GM18508 (cell line): ENCODE data around the gene HAND2.

Experiments used
- ATAC-seq: cut with Tn5 transposase; IDR thresholded peaks from one replicate; pipeline ENCODE4 v1.9.1; 2021; ENCODE audit warnings: moderate number of reproducible peaks; ENCODE audit not compliant: insufficient read depth, unreplicated experiment

HAND2 gene

GRCh38 chr4:173537613-173538147 is 7.7 kb upstream of the HAND2 start:
- no peak for ATAC-seq

- no peak for ATAC-seq
These were observed 6.9 kb upstream of the HAND2 start for GRCh38 chr4:173536808-173537429.

GRCh38 chr4:173535957-173536356 is 5.9 kb upstream of the HAND2 start:
- ATAC-seq: no peak

GRCh38 chr4:173535165-173535902 is 5.3 kb upstream of the HAND2 start:
- ATAC-seq: no peak

- no peak for ATAC-seq
These were observed 4.4 kb upstream of the HAND2 start for GRCh38 chr4:173534434-173534833.

DNA sequence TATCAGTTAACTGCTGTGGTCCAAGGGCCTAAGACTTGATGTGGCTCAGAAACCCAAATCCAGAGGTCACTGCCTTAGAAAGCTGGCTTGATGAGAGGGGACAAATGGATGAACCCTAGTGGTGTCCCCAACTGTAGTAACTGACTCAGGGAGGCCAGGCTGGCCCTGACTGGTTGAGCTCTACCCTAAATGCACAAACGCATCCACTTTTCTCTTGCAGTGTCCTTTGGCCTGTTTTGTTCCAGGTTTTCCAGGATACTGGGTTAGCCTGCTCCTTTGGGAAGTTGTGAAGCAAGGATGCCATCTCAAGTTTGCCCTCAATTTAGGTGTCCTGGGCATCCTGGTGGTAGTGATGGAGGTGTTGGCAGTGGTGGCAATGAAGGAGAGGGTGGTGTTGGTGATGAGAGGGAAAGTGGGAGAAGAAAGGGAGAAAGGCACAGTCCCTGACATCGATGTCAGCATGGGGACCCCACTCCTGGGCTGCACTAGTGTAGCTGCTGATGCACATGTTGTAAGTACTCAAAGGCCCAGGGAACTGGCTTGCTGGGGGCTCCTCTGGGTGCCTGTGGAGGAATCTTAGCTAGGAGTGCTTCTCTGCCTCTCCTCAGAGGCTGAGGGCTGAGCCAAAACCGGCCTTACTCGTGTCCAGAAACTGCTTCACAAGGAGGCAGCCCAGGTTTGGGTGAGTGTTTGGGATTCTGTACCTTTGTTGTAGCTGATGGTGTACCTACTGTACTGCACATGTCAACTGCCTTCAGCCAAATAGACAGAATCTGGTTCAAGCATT is 2.9 kb upstream of the HAND2 start:
- no peak for ATAC-seq

DNA sequence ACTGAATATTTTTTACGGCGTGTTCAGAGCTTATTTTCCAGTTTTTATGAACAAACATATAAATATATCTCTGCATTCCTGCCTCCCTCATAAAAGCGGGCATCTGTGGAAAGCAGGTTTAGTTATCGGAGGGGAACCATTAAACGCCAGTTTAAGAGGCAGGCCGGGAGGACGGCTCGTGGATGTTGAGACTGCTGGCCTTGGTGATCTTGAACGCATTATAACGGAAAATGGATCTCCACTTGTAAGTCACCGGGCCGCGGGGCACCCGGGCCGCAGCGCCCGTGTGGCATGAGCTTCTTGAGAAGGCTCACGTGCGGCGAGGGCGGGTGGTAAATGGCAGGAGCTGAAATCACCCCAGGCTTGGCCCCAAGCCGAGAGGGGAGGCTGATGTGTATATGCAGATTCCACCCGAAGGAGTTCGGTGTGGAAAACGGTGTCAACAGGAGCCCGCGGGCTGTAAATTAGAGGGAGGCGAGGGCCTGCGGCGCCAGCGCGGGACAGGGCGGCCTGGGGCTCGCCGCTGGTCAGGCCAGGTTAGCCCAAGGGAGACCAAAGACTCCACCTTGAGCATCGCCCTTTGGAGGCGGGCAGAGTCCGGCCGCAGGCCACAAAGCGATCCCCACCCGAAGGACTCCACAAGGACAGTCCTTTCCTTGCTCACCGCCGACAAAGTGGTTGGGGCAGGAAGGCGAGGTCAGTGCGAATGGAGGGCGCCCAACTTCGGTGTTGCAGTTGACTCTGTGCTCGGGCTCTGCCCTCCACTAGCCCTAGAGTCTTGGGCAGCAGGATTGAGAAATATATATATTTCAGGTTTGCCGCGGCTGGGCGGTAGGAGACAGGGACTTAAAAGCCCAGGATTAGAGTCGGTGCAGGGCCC is 1.3 kb upstream of the HAND2 start:
- ATAC-seq: no peak

DNA sequence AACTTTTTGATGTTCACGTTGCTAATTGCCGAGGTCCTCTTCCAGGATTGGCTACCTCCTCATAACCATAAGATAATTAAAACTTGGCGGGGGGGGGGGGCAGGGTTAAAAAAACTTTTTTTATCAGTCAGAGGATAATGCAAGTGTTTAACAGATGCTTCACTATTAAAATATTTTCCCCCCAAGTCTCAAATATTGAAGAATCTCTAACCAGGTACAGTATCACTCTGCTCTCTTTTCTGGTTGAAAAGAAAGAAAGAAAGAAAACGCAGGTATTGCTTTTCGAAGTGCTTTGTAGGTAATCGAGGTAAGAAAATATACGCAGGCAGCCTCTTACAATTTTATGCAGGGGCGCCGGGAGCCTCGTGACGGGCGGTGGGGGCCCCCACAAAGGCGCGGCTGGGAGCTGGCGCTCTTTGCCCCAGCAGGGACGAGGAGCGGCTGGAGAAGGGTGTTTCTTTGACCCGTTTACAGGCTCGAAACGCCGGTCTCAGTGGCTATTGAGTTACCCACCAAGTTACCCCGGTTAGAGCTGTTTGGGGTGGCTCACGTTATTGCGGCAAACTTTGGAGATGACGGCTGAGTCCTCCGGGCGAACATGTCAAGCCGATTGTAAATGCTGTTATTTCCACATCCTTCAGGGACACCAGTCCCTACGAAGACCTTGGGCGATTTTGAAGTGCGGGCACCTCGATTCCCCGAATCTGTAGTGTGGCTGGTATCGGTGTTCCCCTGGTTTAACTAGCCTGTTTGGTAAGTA is 477 bp upstream of the HAND2 start:
- no peak for ATAC-seq

DNA sequence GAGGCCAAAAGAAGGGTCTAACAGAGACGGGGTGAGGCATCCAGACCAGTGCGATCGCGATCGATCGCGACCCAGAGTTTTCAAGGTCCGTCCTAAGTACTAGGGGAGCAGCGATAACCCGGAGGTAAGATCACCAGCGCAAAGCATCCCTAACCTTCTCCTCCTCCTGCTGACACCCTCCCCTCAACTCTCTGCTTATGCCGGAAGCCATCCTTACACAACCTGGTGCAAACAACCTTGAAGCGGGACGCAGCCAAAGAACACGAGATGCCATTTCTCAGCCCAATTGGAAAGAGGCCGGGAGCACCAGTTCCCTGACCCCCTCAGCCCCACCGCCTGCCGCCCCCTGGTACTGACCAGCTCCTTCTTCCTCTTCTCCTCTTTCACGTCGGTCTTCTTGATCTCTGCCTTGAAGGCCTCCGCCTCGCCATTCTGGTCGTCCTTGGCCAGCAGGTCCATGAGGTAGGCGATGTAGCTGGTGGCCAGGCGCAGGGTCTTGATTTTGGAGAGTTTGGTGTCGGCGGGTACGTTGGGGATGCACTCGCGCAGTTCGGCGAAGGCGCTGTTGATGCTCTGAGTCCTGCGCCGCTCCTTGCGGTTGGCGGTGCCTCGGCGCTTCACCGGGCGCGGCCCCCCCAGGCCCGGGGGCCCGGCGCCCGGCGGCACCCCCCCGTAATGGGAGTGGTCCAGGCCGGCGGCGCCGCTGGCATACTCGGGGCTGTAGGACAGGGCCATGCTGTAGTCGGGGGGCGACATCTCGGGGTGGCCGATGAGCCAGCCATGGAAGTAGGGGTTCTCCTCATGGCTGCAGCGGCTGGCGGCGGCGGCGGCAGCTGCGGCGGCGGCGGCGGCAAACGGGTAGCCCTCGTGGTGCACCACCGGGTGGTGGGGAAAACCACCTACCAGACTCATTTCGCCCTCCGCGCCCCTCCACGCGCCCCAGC is 1.4 kb downstream of the HAND2 start:
- ATAC-seq: no peak

GRCh38 chr4:173527103-173527891 is 2.7 kb downstream of the HAND2 start:
- no peak for ATAC-seq

GRCh38 chr4:173526724-173527102 is 3.3 kb downstream of the HAND2 start:
- no peak for ATAC-seq

- ATAC-seq: no peak
These were observed 4.0 kb downstream of the HAND2 start for GRCh38 chr4:173526027-173526482.

DNA sequence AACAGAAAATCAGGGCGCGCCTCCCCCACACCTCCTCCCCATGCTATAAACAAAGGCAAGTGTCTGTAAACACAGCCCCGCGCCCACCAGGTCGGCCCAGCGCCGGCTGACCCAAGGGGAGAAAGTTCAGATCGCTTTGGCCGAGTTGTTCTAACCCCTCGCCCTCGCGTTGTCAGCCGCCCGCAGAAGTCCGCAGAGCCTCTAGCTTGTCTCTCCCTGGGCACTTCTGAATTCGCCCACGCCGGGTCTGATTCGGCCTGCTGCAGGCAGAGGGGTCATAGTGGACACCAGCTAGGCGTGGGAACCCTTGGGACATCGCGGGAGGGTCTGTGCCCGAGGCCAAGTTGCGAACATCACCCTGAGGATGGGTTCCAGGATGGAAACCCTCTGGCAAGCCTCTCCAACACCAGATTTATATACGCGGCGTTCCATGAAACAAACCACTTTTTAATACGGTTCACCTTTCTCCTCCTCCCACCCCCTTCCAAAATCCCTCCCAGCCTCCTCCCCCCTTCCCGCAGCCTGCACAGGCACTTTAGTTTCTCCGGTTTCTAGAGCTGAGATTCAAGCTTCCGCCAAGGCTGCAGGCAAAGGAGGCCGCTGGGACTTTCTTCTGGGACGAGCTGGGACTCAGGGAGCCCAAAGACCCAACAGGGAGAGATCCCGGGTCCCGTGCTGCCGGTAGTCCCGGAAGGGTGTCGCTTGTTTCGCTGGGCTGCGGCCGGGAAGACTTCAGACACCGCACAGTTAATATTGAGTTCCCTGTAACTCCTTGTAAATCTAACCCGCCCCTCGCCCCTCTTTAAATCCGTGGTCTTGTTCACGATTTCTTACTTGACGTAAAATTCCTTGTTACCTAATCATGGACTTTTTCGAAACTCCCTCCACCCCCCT is 4.7 kb downstream of the HAND2 start:
- no peak for ATAC-seq

DNA sequence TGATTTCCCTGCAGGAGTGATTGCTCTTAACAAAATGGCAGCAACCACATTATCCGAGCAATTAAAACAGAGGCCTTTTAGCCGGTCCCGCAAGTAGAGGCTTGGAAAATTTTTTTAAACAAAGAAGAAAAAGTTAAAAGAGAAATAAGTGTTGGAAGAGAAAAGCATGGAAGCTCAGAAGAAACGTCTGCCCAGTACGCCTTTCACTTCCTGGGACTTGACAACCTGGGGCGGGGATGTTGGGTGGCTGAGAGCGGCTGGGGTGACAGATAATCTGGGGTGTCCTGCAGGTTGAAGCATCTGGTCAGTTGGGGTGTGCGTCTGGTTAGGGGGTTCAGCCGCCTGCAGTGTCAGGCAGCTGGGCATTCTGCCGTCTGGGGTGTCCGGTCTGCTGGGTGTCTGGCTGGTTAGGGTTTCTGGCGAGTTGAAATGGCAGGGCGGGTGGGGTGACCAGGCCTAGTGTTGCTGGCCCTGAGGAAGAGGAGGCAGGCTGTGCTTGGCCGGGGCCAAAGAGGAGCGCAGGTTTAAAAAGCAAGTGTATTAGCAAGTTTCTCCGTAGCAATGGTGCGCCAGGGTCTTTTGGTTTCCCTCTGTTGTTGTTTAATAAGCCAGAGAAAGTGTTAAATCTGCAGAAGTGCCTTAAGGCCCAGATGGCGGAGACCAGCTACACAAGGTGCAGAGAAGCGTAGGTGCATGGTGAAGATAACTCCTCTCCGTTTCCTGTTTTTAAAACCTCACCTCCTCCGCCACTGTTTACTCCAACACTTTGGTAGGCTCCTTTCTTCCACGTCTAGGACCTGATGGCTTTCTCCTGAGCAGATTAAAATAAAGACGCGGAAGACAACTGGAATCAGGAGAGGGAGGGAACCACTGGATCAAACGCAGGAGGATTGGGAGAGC is 5.6 kb downstream of the HAND2 start:
- ATAC-seq: no peak

- ATAC-seq: no peak
These were observed 7.1 kb downstream of the HAND2 start for GRCh38 chr4:173522951-173523395.
